GM23248 (cell line): Measurements from ENCODE around the gene DLX3.

ENCODE experiments used
- EZH2 ChIP-seq: fragments of 200-600 bp; sonication (generic); IDR thresholded peaks from 2 replicates; pipeline ENCODE4 v1.6.1; 2018; ENCODE audit warnings: antibody characterized with exemption, mild to moderate bottlenecking; ENCODE audit not compliant: insufficient read depth, poor library complexity, severe bottlenecking
- EZH2phosphoT487 ChIP-seq: fragments of 200-600 bp; sonication (generic); IDR thresholded peaks from 2 replicates; pipeline ENCODE4 v1.6.1; 2018; ENCODE audit warnings: antibody characterized with exemption, moderate library complexity, mild to moderate bottlenecking, low read depth; ENCODE audit not compliant: insufficient read depth

DNA sequence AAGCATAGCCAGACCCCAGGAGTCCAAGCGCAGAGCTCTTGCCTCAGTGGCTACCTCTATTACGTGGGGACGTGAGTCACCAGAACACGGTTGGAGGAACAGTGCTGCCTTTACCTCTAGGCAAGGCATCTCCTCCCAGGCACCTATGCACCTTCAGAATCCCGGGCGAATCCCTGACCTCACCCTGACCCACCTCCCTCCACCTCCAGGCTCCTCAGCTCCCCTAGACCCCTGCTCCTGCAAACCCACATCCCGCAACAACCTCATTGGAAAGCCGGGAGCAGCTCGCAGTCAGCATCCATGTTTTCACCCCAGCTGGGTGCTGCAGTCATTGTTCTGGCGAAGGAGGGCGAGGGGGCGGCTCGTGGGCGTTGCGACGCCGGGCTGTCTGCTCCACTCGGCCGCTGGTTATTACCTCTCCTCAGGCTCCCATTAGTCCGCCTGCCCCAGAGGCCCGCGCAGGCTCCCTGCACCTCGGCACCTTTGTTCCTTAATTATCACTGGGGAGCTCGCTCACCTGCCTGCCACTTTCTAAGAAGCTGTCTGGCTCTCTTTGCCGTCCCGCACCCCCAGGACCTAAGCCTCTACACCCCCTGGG is 50.7 kb downstream of the DLX3 start:
- no peak for TF ChIP-seq EZH2
- no peak for TF ChIP-seq EZH2phosphoT487
